ENCODE measurements around the gene SYNE3.

Gene SYNE3

DNA sequence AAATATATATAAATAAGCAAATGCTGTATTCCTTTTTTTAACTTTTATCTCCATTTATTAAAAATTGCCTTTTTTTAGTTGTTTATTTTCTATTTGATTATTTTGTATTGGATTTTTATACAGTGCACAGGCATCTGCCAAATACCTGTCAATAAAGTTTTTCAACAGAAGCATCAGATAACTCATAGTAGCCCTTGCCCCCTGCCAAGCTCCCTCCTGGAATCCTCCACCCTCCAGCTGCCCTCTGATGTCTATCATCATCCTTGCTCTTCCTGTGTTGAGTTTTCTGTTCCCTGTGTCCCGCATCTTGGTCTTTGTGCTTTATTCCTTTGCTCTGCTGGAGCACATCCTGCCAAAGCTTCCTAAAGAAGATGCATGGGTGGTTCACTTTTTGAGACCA, 35.0 kb upstream of the SYNE3 start:
- Histone ChIP-seq H3K9ac (no peak overlapping the region), H3K4me3 (ENCODE audit: low read depth, low read length) (no peak overlapping the region), H3K27ac (no peak overlapping the region), H3K36me3 (ENCODE audit: control insufficient read depth, insufficient read depth, low read length) (no peaks in the 10 kb centered on the region), H3K4me2 (ENCODE audit: low read length) (no peak overlapping the region), H2AFZ (no peak overlapping the region), H3K27me3 (ENCODE audit: control insufficient read depth, insufficient read depth, low read length) (no peaks in the 10 kb centered on the region), H3K79me2 (no peaks in the 10 kb centered on the region), H3K9me3 (ENCODE audit: control insufficient read depth, low read length) (no peaks in the 10 kb centered on the region), H3K4me1 (no peaks in the 10 kb centered on the region)
- no peak for TF ChIP-seq CTCF (IDR thresholded peaks at IDR 0.05)

- Histone ChIP-seq H3K9me3 (ENCODE audit: control insufficient read depth, low read length) (no peaks in the 10 kb centered on the region), H2AFZ (no peak overlapping the region), H3K27me3 (ENCODE audit: control insufficient read depth, insufficient read depth, low read length) (no peaks in the 10 kb centered on the region), H3K36me3 (ENCODE audit: control insufficient read depth, insufficient read depth, low read length) (no peaks in the 10 kb centered on the region), H3K27ac (no peak overlapping the region), H3K4me1 (no peaks in the 10 kb centered on the region), H3K9ac (no peak overlapping the region), H3K79me2 (no peaks in the 10 kb centered on the region), H3K4me2 (ENCODE audit: low read length) (no peak overlapping the region), H3K4me3 (ENCODE audit: low read depth, low read length) (no peak overlapping the region)
- no peak for TF ChIP-seq CTCF (IDR thresholded peaks at IDR 0.05)
Observed at GRCh38 chr14:95549656-95550585, 33.5 kb upstream of the SYNE3 start.

DNA sequence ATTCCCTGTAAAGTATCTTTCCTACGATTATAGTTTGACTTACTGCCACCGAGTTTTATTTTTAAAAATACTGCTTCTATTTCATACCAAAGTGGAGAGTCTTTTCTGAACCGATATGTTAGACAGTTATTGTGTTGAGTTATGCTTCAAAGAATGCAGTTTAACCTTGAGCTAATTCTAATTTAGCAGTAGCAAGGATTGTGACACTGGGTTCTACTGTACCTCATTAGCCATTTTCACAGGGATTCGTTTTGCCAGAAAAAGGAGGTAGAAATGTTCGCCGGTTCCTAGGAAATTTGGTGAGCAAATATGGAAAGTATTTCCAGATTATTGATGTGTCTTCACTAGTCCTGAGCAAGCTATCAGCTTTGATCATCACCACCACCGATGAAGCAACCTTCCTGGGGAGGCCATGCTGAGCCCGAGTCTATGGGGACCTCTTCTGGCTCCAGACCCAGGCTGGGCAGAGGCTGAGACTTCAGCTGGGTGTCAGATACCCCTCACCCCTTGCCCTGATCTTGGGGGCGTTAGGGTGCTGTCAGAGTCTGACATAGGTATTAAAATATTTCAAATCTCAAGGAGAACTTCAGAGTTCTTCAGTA, 32.0 kb upstream of the SYNE3 start:
- Histone ChIP-seq H3K79me2 (no peaks in the 10 kb centered on the region), H2AFZ (no peak overlapping the region), H3K9ac (no peak overlapping the region), H3K4me1 (no peaks in the 10 kb centered on the region), H3K4me3 (ENCODE audit: low read depth, low read length) (no peak overlapping the region), H3K27me3 (ENCODE audit: control insufficient read depth, insufficient read depth, low read length) (no peaks in the 10 kb centered on the region), H3K9me3 (ENCODE audit: control insufficient read depth, low read length) (no peaks in the 10 kb centered on the region), H3K4me2 (ENCODE audit: low read length) (no peak overlapping the region), H3K36me3 (ENCODE audit: control insufficient read depth, insufficient read depth, low read length) (no peaks in the 10 kb centered on the region), H3K27ac (no peak overlapping the region)
- no peak for TF ChIP-seq CTCF (IDR thresholded peaks at IDR 0.05)

GRCh38 chr14:95547626-95548327, 31.3 kb upstream of the SYNE3 start:
- H3K27me3 ChIP-seq (ENCODE audit: control insufficient read depth, insufficient read depth, low read length) = no peaks in the 10 kb centered on the region
- no peaks in the 10 kb centered on the region for H3K4me1 ChIP-seq
- H3K4me3 ChIP-seq (ENCODE audit: low read depth, low read length) = no peak overlapping the region
- no peak overlapping the region for H3K27ac ChIP-seq
- no peaks in the 10 kb centered on the region for H3K79me2 ChIP-seq
- no peak for TF ChIP-seq CTCF (IDR thresholded peaks at IDR 0.05)
- H3K9me3 ChIP-seq (ENCODE audit: control insufficient read depth, low read length) = no peaks in the 10 kb centered on the region
- no peaks in the 10 kb centered on the region for H3K36me3 ChIP-seq (ENCODE audit: control insufficient read depth, insufficient read depth, low read length)
- H3K4me2 ChIP-seq (ENCODE audit: low read length) = no peak overlapping the region
- H2AFZ ChIP-seq = no peak overlapping the region
- no peak overlapping the region for H3K9ac ChIP-seq

All from parathyroid adenoma (tissue), 2 donors.